K562 (cell line): ENCODE results near the gene EPB41L4A. TPM values are rescaled to one million over a fixed set of nuclear protein-coding genes. Genes with fewer than 3 reads are reported as not detected.

Experiments used
- ATAC-seq: fragments of 200-7000 bp; cut with Tn5 transposase; 3 replicates; pipeline ENCODE4 v1.9.1; 2020; ENCODE audit warnings: moderate library complexity
- BruUV-seq: library from RNA; stranded (reverse); fragments of 400-500 nt; replicated peaks from 2 replicates; lab custom pipeline; 2021; lab: Mats Ljungman, UMichigan
- CTCF ChIA-PET: fragments of 300-600 bp; formaldehyde crosslinking; extraction: SDS; loops from one replicate; lab custom pipeline; 2021; ENCODE audit warnings: low intra/inter-chr PET ratio; lab: Yijun Ruan, JAX
- POLR2A ChIA-PET: fragments of 300-600, 350-650 bp; sonication (Branson Sonifier 250); formaldehyde crosslinking; extraction: SDS; loops from one replicate; lab custom pipeline; 2021; ENCODE audit warnings: antibody characterized with exemption, inconsistent platforms; lab: Yijun Ruan, JAX
- DNase-seq, 4 experiments: peaks; one replicate each; pipeline versions ENCODE4 v3.0.0 to v3.0.0-alpha.2; 2011 to 2018; ENCODE audit warnings: low spot score in 3 of 4, mixed read lengths in 3 of 4; ENCODE audit errors: extremely low read depth in 1 of 4
- FAIRE-seq: peaks from 2 replicates; lab custom pipeline; 2011; peaks lifted over from hg19 to GRCh38; lab: Jason Lieb, UNC
- H2AFZ ChIP-seq: 2 replicates; pipeline ENCODE4 v1.6.0; 2011; ENCODE audit warnings: low read depth, low read length, control low read depth, inconsistent platforms
- H3K27ac ChIP-seq: fragments of 200-600 bp; 3 replicates; pipeline ENCODE4 v1.8.0; 2011; ENCODE audit warnings: low read depth, mild to moderate bottlenecking, control low read depth, inconsistent platforms, low read length, moderate library complexity, mixed read lengths; ENCODE audit errors: extremely low read depth
- H3K27me3 ChIP-seq, 2 experiments: fragments of 300-600 bp in 1 of 2; 2 replicates in 1 of 2; 3 replicates in 1 of 2; pipeline versions ENCODE4 v1.6.0 to v1.8.0; 2011; ENCODE audit warnings: inconsistent platforms in 2 of 2, low read length in 2 of 2, mild to moderate bottlenecking in 1 of 2, mixed read lengths in 1 of 2, moderate library complexity in 1 of 2; ENCODE audit not compliant: control insufficient read depth in 2 of 2, insufficient read depth in 2 of 2
- H3K36me3 ChIP-seq: fragments of 300-600 bp; 3 replicates; pipeline ENCODE4 v1.8.0; 2011; ENCODE audit warnings: mild to moderate bottlenecking, low read length, inconsistent platforms; ENCODE audit not compliant: control insufficient read depth, insufficient read depth
- H3K4me1 ChIP-seq, 2 experiments: fragments of 200-600 bp in 1 of 2; replicated peaks in 1 of 2; 2 replicates in 1 of 2; 3 replicates in 1 of 2; pipeline versions ENCODE4 v1.5.1 to v1.8.0; 2011; ENCODE audit warnings: inconsistent platforms in 2 of 2, low read length in 2 of 2, mild to moderate bottlenecking in 1 of 2, mixed read lengths in 1 of 2, moderate library complexity in 1 of 2; ENCODE audit not compliant: control insufficient read depth in 2 of 2, insufficient read depth in 2 of 2
- H3K4me2 ChIP-seq: 2 replicates; pipeline ENCODE4 v1.6.1; 2011; ENCODE audit warnings: low read length, control low read depth, inconsistent platforms, mixed read lengths; ENCODE audit not compliant: insufficient read depth
- H3K4me3 ChIP-seq: fragments of 200-600 bp; sonication (generic), shearing (Covaris generic); 2 replicates; pipeline ENCODE4 v1.5.1; 2016; ENCODE audit warnings: control low read depth, inconsistent platforms
- H3K79me2 ChIP-seq: fragments of 200-600 bp; 3 replicates; pipeline ENCODE4 v1.8.0; 2011; ENCODE audit warnings: low read length, inconsistent platforms; ENCODE audit not compliant: control insufficient read depth, insufficient read depth
- H3K9ac ChIP-seq, 2 experiments: 2 replicates each; pipeline versions ENCODE4 v1.6.0 to v1.6.1; 2011; ENCODE audit warnings: low read depth in 2 of 2, low read length in 2 of 2, control low read depth in 1 of 2, inconsistent platforms in 1 of 2, mild to moderate bottlenecking in 1 of 2, mixed read lengths in 1 of 2; ENCODE audit not compliant: insufficient read depth in 1 of 2
- H3K9me1 ChIP-seq: one replicate; pipeline ENCODE4 v1.6.0; 2011; ENCODE audit warnings: inconsistent platforms, mild to moderate bottlenecking, low read length, moderate library complexity; ENCODE audit not compliant: control insufficient read depth, insufficient read depth
- H3K9me3 ChIP-seq: replicated peaks from 2 replicates; pipeline ENCODE4 v1.5.1; 2011; ENCODE audit warnings: low read depth, low read length, inconsistent platforms; ENCODE audit not compliant: control insufficient read depth, insufficient read depth
- H4K20me1 ChIP-seq: replicated peaks from 2 replicates; pipeline ENCODE4 v1.6.1; 2011; ENCODE audit warnings: low read length, inconsistent platforms, mixed read lengths; ENCODE audit not compliant: control insufficient read depth, insufficient read depth
- GABPA ChIP-seq: fragments of 200-800 bp; sonication (Bioruptor generic); conservative IDR thresholded peaks from 2 replicates; pipeline ENCODE4 v1.6.1; 2016; ENCODE audit warnings: low read depth, missing genetic modification characterization, missing compliant biosample characterization
- GATAD2A ChIP-seq: fragments of 450-650 bp; IDR thresholded peaks from 2 replicates; pipeline ENCODE4 v1.6.1; 2017
- PRPF4 ChIP-seq: fragments of 200-400 bp; formaldehyde crosslinking; IDR thresholded peaks from one replicate; pipeline ENCODE4 v1.6.1; 2017; ENCODE audit warnings: low read length, low read depth, mild to moderate bottlenecking; ENCODE audit not compliant: insufficient read depth, poor library complexity, severe bottlenecking
- WGBS: fragments of 100-300 bp; shearing (Covaris generic); methylation state at CpG from one replicate; pipeline ENCODE4 v1.1.6; 2016; ENCODE audit warnings: low coverage, mixed read lengths; ENCODE audit not compliant: insufficient coverage; ENCODE audit errors: missing lambda C conversion rate; 5-methylcytosine and 5-hydroxymethylcytosine counted together
- in situ Hi-C: fragments of 300-500 bp; cut with MboI; formaldehyde crosslinking; loops from 4 replicates; pipeline ENCODE4 v1.15.0; 2018; ENCODE audit warnings: inconsistent platforms, mixed read lengths
- intact Hi-C: fragments of 100-400 bp; cut with micrococcal nuclease; formaldehyde crosslinking; loops from 2 replicates; pipeline ENCODE4 v1.14.2; 2022
- polyA plus RNA-seq, 8 experiments: library from polyadenylated mRNA; depleted of rRNA in 4 of 8; stranded (reverse) in 5 of 8; unstranded in 3 of 8; fragments of >200 nt; fragmentation: Nextera tagmentation in 2 of 8; fragmentation: Illumina TruSeq in 1 of 8; extraction: Ambion mirVana in 2 of 8; extraction: Trizol in 1 of 8; gene quantifications; 2 replicates each; pipeline versions ENCODE4 v1.2.1 to v1.2.3, GENCODE V29; 2011 to 2014; ENCODE audit warnings: inconsistent platforms in 1 of 8, missing spikeins in 1 of 8
- total RNA-seq, 7 experiments: library from RNA; depleted of rRNA in 6 of 7; stranded (reverse); fragments of >200 nt in 6 of 7; fragmentation: Illumina TruSeq in 2 of 7; extraction: Trizol in 2 of 7; gene quantifications; 2 replicates each; pipeline versions ENCODE4 v1.2.1 to v1.2.3, GENCODE V29; 2011 to 2021; ENCODE audit warnings: low replicate concordance in 1 of 7
- TF ChIP-seq, protein P1 (sequence below): fragments of 250-450 bp; sonication (Bioruptor Pico); IDR thresholded peaks from 2 replicates; pipeline ENCODE4 v1.4.0; 2020; ENCODE audit warnings: mild to moderate bottlenecking, moderate library complexity
- TF ChIP-seq, protein P2 (sequence below): fragments of 250-450 bp; sonication (Bioruptor Pico); IDR thresholded peaks from 2 replicates; pipeline ENCODE4 v1.8.0; 2022; ENCODE audit warnings: inconsistent platforms, mild to moderate bottlenecking, moderate library complexity, borderline replicate concordance
- TF ChIP-seq, protein P3 (sequence below): fragments of 150-350 bp; conservative IDR thresholded peaks from 2 replicates; pipeline ENCODE4 v1.6.1; 2014; ENCODE audit warnings: low read length
- TF ChIP-seq, protein P4 (sequence below), 2 experiments: IDR thresholded peaks in 1 of 2; conservative IDR thresholded peaks in 1 of 2; 2 replicates each; pipeline ENCODE4 v1.6.1; 2016; ENCODE audit warnings: low read depth in 2 of 2, mild to moderate bottlenecking in 1 of 2, missing compliant biosample characterization in 1 of 2, missing genetic modification characterization in 1 of 2, moderate library complexity in 1 of 2

The EPB41L4A gene
- total and polyA plus RNA-seq, 9 of the 15 experiments (the other 6 are each of a cell fraction or from before 2014, with no cell fraction given) = 0.04 to 0.35 (median 0.12) TPM; not detected in 3

DNA sequence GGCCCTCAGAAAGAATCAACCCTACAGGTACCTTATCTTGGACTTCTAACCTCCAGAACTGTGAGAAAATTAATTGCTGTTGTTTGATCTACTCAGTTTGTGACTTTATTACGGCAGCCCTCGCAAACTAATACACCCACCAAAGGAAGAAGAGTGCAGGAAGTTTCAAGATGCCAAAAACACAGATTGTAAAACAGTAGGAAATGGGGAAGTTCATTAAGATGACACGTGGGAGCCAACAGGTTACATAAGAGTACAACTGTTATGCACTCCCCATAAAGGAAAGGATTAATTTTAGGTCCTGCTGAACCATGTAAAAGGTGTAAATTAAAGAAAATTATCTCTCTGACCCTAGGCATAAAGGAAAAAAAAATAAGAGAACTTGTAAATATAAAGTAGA is 294.3 kb downstream of the EPB41L4A start:
- POLR2A ChIA-PET = no interaction called here
- Histone ChIP-seq H3K36me3 (no peaks in the 10 kb centered on the region), H3K4me2 (no peak overlapping the region), H2AFZ (no peak overlapping the region), H4K20me1 (no peaks in the 10 kb centered on the region), H3K79me2 (no peaks in the 10 kb centered on the region), H3K4me3 (no peak overlapping the region), H3K9ac (no peak overlapping the region), H3K9me3 (no peaks in the 10 kb centered on the region), H3K27me3 (no peaks in the 10 kb centered on the region), H3K4me1 (no peaks in the 10 kb centered on the region), H3K27ac (no peak overlapping the region), H3K9me1 (no peaks in the 10 kb centered on the region)
- CTCF ChIA-PET = no interaction called here
- BruUV-seq = no TSS peak
- DNase-seq (no peak), FAIRE-seq (no peak), ATAC-seq (no peak)
- no peak for TF ChIP-seq GATAD2A
- TF ChIP-seq PRPF4 = no peak
- TF ChIP-seq, protein P1, sequence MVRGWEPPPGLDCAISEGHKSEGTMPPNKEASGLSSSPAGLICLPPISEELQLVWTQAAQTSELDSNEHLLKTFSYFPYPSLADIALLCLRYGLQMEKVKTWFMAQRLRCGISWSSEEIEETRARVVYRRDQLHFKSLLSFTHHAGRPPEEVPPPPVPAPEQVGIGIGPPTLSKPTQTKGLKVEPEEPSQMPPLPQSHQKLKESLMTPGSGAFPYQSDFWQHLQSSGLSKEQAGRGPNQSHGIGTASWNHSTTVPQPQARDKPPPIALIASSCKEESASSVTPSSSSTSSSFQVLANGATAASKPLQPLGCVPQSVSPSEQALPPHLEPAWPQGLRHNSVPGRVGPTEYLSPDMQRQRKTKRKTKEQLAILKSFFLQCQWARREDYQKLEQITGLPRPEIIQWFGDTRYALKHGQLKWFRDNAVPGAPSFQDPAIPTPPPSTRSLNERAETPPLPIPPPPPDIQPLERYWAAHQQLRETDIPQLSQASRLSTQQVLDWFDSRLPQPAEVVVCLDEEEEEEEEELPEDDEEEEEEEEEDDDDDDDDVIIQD (CRISPR knock-in tag) = no peak
- TF ChIP-seq GABPA (tag) = no peak
- TF ChIP-seq, protein P2, sequence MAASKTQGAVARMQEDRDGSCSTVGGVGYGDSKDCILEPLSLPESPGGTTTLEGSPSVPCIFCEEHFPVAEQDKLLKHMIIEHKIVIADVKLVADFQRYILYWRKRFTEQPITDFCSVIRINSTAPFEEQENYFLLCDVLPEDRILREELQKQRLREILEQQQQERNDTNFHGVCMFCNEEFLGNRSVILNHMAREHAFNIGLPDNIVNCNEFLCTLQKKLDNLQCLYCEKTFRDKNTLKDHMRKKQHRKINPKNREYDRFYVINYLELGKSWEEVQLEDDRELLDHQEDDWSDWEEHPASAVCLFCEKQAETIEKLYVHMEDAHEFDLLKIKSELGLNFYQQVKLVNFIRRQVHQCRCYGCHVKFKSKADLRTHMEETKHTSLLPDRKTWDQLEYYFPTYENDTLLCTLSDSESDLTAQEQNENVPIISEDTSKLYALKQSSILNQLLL (CRISPR knock-in tag) = no peak
- TF ChIP-seq, protein P3, sequence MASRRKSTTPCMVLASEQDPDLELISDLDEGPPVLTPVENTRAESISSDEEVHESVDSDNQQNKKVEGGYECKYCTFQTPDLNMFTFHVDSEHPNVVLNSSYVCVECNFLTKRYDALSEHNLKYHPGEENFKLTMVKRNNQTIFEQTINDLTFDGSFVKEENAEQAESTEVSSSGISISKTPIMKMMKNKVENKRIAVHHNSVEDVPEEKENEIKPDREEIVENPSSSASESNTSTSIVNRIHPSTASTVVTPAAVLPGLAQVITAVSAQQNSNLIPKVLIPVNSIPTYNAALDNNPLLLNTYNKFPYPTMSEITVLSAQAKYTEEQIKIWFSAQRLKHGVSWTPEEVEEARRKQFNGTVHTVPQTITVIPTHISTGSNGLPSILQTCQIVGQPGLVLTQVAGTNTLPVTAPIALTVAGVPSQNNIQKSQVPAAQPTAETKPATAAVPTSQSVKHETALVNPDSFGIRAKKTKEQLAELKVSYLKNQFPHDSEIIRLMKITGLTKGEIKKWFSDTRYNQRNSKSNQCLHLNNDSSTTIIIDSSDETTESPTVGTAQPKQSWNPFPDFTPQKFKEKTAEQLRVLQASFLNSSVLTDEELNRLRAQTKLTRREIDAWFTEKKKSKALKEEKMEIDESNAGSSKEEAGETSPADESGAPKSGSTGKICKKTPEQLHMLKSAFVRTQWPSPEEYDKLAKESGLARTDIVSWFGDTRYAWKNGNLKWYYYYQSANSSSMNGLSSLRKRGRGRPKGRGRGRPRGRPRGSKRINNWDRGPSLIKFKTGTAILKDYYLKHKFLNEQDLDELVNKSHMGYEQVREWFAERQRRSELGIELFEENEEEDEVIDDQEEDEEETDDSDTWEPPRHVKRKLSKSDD = no peak
- TF ChIP-seq, protein P4, sequence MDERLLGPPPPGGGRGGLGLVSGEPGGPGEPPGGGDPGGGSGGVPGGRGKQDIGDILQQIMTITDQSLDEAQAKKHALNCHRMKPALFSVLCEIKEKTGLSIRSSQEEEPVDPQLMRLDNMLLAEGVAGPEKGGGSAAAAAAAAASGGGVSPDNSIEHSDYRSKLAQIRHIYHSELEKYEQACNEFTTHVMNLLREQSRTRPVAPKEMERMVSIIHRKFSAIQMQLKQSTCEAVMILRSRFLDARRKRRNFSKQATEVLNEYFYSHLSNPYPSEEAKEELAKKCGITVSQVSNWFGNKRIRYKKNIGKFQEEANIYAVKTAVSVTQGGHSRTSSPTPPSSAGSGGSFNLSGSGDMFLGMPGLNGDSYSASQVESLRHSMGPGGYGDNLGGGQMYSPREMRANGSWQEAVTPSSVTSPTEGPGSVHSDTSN (CRISPR knock-in tag; IDR thresholded peaks at IDR 0.05; ENCODE audit: low read depth) = no peak
- TF ChIP-seq, protein P4 (tag; conservative IDR thresholded peaks at IDR 0.05; ENCODE audit: low read depth) = no peak
- 0% methylated on average over 3 of the region's 3 CpGs for WGBS
- intact Hi-C loops (no loop called here), in situ Hi-C loops (no loop called here)
